GM18526 (cell line): ENCODE results near the gene RUFY4.

Source experiments
- POLR2A ChIP-seq: IDR thresholded peaks from 3 replicates; pipeline ENCODE4 v1.6.1; 2011; ENCODE audit not compliant: insufficient read length; ENCODE audit errors: extremely low read depth

RUFY4 gene

GRCh38 chr2:218083352-218083676 lies 14.3 kb downstream of the RUFY4 start:
- no peak for TF ChIP-seq POLR2A

GRCh38 chr2:218086478-218086877 lies 17.4 kb downstream of the RUFY4 start:
- no peak for TF ChIP-seq POLR2A

- TF ChIP-seq POLR2A = no peak
These were observed 20.2 kb downstream of the RUFY4 start for GRCh38 chr2:218089259-218089658.

GRCh38 chr2:218091746-218092145 lies 22.7 kb downstream of the RUFY4 start:
- no peak for TF ChIP-seq POLR2A

- TF ChIP-seq POLR2A = no peak
These were observed 24.8 kb downstream of the RUFY4 start for GRCh38 chr2:218093879-218094278.

- no peak for TF ChIP-seq POLR2A
These were observed 26.8 kb downstream of the RUFY4 start for GRCh38 chr2:218095853-218096252.

- TF ChIP-seq POLR2A = no peak
These were observed 28.9 kb downstream of the RUFY4 start for GRCh38 chr2:218097975-218098374.

GRCh38 chr2:218123986-218124385 lies 54.9 kb downstream of the RUFY4 start:
- no peak for TF ChIP-seq POLR2A

GRCh38 chr2:218125095-218125494 lies 56.0 kb downstream of the RUFY4 start:
- TF ChIP-seq POLR2A = no peak

- no peak for TF ChIP-seq POLR2A
These were observed 56.6 kb downstream of the RUFY4 start, which contains the start of gene CXCR2 for GRCh38 chr2:218125626-218126080. TSS of gene CXCR2 (plus strand) at chr2:218126028. CDS start at chr2:218134802, 8,774 bp downstream.

- no peak for TF ChIP-seq POLR2A
These were observed 58.9 kb downstream of the RUFY4 start for GRCh38 chr2:218127929-218128455.

GRCh38 chr2:218128781-218129457 lies 59.9 kb downstream of the RUFY4 start:
- no peak for TF ChIP-seq POLR2A

- no peak for TF ChIP-seq POLR2A
These were observed 60.5 kb downstream of the RUFY4 start for GRCh38 chr2:218129458-218130135.

- TF ChIP-seq POLR2A = no peak
These were observed 61.3 kb downstream of the RUFY4 start for GRCh38 chr2:218130377-218130776.

GRCh38 chr2:218130822-218131221 lies 61.8 kb downstream of the RUFY4 start:
- no peak for TF ChIP-seq POLR2A

- TF ChIP-seq POLR2A = no peak
These were observed 68.5 kb downstream of the RUFY4 start for GRCh38 chr2:218137514-218137913.
